ENCODE data around the gene ANK2.
"Not testable (repeated sequence)": the region's sequence is repeated elsewhere in the genome, so short reads cannot be mapped to it uniquely, and the experiment has no call there.

The ANK2 gene

DNA sequence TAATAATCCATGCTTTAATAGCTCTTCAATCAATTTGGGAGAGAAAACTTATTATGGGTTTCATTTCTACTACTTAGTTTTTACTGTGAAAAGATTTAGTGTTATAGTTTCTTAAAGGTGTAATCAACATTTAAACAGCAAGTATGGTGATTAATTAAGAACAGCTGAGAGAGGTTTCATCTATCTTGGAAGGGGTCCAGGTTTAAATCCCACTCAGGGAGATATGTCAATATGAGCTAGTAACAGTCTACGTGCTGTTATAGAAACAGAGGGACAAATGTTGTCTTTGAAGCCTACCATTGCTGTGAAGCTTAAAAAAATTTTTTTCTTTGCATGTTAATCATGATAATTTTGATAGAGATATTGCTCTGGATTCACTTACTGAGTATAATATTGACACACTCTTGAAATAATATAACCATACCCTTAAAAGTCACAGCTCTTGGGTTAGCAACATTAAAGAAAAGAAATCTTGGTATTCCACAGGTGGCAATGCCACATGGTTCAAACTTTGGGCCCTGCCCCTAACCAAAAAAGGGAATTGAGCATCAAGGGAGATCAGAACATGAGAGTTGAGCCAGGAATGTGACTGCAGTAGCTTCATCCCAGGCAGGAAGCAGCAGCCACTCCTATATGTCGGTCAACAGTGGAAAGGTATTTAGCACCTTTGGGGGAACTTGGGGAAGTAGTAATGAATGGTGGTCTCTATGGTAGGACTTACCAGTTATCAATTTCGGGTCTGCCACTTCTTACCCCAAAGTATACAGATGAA is 107.8 kb downstream of the ANK2 start:
- no peak for DNase-seq

DNA sequence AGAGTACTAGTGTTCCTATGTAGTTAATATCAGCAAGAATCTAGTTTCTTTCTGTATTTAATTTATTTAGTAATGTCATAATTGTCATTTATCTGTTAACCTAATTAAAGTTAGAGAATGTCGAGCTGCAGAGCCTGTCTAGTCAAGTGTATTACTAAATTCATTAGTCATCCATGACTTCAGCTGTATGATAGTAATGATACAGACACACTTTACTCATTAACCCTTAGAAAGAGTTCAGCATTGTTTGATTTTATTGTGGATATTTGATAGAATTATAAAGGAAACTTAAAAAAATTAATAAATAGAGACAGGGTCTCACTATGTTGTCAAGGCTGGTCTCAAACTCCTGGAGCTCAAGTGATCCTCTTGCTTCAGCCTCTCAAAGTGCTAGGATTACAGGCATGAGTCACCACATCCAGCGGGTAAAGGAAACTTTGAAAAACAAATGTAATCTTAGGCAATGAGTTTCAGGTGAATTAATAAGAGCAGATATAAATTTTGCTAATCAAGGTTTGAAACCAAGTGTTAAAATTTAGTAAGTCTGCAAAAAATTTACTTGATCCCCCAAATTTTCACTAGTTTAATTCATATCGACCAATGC is 110.6 kb downstream of the ANK2 start:
- no peak for DNase-seq

DNA sequence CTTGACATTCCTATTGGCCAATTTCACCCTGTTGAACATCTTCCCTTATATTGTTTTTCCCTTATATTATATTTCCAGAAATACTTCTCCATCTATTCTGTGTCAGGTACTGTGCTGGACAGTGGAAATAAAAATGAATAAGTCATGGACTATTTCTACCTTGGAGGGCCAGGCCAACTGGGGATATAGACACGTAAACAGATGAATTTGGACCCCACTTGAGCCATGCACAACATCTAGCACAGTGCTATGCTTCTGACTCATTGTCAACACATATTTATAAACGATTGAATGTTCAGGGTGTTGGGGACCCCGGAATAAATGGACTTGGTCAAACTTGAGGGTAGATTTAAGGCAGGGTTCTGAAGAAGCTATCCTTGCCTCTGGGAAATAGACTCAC is 111.1 kb downstream of the ANK2 start:
- DNase-seq: no peak

DNA sequence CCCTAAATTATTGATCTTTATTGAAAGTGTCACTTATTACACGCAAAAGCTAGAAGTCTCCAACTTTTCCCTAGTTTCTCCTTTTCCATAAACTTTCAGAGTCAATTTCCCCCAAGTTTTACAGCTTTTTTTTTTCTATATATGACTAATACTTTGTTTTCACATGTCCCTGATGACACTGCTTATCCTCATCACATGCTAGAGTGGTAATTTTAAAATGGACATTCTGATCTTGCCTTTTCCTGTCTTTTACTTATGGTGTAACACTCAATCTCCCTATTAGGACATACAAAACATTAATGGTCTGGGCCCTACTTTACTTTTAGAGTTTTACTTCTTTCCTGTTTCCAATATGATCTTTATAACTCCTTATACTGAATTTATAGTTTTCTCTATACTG is 112.6 kb downstream of the ANK2 start:
- DNase-seq: no peak

DNA sequence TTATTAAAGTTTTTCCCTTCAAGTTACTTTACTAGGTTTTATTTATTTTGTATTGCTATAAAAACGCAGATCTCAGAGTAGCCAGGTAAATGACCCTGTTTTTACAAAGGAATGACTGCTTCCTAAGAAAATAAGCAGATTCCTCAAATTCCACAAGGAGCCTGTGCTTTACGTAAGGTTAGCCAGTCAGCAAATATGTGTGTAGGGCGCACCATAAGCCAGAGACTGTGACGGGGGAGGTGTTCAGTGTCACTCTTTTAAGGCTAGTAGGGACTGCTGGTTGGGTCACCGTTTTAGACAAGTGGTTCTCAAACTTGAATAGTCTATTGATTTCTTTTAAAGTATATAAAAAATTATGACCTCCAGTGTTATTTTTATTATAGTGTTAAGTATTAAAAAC is 119.9 kb downstream of the ANK2 start:
- no peak for DNase-seq

DNA sequence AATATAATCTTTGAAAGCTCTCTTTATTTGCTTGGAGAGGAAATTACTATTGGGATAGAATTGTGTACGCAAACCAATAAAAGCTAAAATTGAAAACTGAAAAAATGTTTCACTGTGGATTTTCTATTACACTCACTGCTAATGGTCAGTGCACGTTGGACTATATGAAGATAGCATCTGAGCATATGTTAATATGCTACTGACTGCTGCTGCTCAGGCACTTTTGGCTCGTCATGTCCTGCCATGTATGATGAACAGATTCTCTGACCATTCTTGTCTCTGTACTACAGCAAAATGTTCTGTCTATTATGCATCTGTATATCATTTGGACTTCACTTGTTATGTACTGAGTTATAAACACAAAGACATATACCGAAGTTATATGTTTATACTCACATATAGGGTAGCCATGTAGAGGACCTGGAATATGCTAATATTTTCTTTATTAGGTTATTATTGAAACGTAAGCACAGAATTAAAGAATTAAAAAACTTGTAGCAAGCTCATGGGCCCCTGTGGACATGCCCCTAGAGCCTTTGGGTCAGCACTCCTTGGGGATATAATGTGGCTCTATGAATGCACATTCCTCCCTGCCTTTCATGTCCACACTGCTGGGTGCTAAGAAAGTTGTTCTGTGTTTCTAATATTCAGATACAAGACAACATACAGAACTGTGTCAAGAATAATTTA is 120.8 kb downstream of the ANK2 start:
- no peak for DNase-seq

DNA sequence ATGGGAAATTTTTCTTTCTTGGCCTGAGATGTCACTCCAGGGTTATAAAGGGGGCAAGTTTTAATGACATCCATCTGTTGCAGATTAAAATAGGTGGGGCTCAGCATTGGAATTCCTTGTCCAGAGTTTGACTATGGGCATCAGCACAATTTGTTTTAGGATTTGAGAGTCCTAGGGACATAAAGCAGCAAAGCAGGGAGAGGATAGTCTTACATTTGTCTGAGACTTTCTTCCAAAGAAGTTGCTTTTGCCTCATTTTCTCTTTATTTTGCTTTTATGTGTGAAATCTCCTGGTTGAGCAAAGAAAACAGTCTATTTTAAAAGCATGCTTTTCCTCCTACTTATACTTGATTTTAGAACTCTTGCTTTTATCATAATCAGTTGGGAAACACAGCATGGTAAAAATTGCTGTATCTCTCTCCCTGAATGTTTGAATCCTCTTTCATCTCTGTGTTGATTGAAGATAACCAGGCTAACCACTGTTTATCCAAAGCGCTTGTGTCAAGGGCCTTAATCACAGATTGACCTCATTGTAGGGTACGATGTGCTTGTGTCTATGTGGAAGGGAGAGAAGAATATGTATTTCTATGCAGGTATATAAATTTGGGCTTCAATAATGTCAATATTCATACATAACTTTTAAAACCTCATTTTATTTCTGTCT is 121.5 kb downstream of the ANK2 start:
- DNase-seq: no peak

DNA sequence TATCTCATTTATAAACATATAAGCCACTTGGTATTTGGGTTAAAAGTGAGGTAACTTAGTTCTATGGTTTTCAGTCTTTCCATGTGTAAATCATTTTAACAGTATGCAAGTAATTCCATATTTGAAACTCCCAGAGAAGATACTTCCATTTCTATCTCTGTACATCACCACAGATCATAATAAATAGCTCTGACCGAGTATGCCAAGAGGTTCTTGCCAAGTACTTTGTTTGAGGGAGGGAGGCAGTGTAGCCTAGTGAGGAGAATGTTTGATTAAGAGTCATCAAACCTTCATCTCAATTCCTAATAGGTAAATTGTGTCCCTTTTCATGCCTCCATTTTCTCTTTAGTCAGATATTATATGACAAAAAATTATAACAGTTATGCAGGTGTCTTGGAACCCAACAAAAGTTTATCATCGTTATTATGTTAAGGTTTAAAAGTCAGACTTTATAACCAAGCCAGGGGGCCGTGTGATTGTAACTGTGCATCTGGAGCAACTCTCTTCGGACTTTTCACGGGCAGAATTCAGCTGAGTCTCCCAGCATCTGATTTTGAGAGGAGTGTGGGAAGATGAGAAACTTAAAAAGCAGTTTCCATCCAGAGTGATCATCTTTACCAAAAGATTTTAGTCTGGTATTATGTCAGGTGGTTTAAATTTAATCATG is 123.8 kb downstream of the ANK2 start:
- DNase-seq: no peak

DNA sequence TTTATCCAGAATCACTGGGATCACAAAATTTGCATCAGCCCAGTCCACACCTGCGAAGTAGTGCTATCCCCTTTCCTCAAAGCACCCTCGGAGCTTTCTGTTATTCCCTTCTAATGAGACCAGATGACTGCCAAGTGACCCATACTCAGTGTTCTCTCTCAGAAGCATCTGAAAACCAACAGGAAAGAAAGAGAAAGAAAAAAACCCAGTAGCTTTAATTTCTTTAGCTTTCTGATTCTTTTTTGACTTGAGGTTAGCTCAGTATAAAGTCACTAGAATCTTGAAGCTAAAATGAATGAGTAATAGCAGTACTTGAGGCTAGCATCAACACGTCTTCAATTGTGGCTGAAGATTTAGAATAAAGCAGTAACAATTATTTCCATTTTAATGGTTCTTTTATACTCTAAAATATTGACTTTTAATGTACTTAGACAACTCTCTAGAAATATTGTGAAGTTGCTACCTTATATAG is 124.4 kb downstream of the ANK2 start:
- no peak for DNase-seq

DNA sequence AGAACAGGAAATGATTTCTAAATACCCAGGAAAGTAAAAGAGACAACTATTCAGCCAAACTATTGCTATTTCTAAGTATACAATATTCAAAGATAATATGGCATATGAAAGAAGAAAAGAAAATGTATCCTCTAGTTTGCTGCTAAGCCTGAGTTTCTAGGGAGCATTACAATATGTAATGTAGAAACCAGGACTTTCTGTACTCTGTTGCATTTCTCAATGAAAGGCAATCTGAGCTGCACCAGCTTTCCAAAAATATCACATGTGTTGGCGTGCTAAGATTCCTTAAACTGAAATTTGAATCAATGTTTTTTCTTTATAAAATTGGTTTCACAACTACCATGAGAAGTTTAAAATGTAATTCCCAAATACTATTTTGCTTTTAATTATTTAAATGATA is 129.6 kb downstream of the ANK2 start:
- no peak for DNase-seq

DNA sequence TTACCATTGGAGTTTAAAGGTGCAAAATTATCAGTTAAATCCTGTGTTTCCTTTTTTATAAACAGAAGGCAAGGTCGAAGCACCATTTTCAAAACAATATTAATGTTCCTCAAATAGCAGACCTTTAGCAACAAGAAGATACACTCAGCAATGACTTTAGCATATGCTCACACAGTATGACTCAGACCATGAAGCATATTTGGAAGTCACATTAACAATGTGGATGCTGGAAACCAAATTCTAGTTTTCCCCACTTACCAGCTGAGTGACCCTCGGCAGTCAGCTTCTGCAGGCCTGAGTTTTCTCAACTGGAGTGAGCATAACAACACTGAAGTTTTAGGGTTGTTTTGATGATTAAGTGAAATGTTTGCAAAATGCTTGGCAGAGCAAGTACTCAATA is 130.5 kb downstream of the ANK2 start:
- DNase-seq: no peak

DNA sequence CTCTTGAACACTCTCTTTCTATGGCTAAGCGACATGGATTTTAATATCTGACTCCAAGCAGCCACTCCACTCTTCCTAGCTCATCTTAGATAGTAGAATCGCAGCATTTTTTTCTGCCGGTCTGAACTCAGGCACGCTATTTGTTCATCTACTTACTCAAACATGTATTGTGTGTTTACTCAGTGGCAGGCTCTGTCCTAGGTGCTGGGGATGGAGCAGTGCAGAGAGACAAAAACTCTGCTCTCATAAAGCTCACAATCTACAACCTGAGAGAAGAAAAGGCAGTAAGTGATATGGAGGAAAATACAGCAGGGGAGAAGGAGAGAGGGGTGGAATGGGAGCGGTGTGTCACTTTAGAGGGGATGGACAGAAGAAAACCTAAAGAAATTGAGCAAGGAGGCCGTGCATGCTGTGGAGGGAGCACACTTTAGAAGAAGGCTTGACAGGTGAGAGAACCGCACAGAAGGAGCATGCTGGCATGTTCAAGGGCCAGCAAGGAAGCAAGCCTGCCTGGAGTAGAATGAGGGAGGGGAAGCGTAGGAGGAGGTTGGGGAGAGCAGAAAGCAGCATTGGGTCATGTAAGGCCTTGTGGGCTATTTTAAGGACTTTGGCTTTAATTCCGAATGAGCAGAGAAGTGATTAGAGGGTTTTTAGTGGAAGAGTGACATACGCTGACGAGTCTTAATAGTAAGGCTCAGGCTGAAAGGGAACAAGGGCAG is 132.0 kb downstream of the ANK2 start:
- no peak for DNase-seq

DNA sequence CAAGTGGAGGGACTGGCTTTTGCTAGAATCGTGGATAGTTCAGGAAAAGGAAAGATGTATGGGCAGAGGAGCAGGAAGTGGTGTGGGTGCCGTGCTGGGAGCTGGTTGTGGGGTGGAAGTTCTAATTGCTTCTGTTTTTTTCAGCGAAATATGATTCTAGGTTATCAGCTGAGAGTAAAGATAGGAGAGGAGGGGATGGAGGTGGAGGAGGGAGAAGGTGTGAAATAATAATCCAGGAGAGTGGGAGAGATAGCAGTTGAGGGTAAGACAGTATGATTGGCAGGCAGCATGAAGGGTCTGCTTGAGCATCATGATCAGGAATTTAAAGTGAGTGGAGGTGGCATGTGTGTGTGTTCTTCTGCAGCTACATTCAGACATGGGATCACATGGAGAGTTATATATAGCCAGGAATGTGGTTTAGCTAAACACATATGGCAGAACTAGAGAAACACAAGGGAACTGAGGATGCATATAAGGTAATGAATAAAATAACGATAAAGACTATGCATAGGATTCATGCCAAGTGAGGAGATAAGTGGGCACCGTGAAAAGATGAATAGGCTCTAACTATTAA is 133.7 kb downstream of the ANK2 start:
- DNase-seq: no peak

DNA sequence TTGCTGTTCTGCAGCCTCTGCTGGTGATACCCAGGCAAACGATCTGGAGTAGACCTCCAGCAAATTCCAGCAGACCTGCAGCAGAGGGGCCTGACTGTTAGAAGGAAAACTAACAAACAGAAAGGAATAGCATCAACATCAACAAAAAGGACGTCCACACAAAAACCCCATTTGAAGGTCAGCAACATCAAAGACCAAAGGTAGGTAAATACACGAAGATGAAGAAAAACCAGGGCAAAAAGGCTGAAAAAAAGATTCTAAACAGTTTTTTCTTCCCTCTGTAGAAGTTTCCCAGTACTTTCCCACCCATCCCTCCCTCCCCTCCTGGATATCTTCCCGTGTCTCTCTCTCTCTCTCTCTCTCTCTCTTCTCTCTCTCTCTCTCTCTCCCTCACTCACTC is 136.8 kb downstream of the ANK2 start:
- DNase-seq: not testable (repeated sequence)

DNA sequence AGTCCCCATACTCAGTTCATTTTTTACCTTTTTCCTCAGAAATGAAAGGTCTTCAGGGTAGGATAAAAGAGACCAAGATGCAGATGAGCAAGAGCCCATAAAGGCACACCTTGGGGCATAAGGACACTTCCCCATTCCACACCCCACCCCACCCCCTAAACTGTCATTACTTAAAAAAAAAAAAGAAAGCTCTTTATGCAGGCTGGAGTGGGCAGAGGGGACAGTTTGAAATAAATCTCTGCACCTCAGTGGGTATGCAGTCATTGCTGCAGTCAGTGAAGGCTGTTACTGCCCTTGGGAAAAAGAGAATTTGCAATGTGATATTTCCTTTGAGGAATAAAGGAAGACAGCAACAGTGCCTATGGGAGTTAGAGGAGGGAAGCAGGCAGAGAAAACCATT is 137.5 kb downstream of the ANK2 start:
- no peak for DNase-seq

DNA sequence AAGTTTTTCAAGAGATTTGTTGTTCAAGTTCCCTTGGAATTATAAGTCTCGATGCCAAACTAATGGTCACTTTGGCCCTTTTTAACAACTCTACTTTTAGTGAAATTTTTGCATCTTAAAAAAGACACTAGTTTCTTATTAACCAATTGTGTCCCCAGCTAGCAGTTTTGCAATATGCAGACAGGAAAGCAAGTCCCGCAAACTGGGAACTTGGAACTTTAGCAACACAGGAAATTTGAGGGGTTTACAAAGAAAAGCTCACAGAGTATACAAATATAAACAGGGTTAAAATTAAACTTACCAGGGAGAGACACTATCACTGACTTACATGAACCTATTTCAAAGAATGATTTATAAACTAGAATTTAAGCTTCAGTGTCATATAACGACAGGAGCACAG is 137.9 kb downstream of the ANK2 start:
- DNase-seq: no peak

DNA sequence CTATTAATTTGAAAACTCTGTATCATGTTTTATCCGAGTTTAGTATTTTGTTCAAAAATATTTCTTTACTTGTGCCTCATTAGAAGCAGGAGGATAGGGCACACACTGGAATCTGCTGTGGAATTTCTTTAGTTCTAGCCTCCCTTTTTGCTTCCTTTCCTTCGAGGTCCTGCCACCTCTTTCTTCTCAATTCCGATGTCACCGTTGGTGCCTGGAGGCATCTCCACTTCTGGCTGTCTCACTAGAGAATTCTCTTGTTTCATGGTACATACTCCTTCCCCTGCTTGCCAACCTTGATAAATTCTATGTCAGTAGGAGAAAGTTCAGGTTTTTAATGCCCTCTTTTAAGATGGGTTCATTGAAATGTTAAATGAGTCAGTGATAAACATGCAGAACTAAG is 140.1 kb downstream of the ANK2 start:
- no peak for DNase-seq

DNA sequence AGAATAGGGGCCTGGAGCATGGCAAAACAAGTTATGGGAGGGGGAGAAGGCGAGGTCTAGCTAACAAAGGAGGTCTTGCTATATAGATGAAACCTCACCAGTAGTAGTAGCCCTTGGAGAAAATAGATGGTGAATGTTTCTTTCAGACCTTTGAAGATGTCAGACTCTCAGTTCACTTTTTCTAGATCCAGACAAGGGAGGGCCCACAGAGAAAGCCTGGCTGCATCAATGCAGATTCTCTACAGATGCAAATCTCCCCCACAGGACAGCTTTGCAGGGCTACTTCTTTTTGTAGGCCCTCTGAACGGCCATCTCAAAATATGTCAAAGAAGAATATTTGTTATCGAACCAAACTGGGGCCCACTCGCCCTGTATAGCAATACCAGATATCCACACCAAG is 159.7 kb downstream of the ANK2 start:
- no peak for DNase-seq

DNA sequence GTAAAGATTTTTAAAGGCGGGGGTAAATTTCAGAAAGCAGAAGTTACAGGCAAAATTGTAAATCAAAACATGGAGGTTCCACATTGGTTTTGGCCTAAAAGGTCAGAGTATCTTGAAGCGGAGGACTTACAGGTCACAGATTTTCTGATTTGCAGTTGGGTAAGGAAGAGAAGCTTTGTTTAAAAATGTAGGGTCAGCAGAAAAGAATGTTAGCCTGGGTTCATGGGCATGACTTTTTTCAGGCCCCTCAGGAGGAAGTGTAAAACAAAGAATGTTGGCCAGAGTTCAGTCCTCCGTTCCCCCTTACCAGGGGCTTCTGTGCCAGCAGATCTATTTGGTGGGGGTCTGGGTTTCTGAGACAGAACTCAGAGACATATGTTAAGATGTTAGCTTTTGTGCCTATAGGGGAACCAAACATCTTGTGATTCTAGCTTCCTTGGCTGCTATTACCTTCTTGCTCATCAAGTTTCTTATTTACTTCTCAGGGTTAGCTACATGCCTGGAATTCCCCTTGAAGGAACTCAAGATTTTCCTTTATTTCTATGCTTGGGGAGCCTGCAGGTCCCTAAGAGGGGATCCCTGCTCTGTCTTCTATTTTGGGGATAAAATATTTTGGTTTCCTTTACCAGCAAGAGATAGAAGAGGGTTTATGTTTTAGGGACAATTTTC is 160.3 kb downstream of the ANK2 start:
- DNase-seq: no peak

DNA sequence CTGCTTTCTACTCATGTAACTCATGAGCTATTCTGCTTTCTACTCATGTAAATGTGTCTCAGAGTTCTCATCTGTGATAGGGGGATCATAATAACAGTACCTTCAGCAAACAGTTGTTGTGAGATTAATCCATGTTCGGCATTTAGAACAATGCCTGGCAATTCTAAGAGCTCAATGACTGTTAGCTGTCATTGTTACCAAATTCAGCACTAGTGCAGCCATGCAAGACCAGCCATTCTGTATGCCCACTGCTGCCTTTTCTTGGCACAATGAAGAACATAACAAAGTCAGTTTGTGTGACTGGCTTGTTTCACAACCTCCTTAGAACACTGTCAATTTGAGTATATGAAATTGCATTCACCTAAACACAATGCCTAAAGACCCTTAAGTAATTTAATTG is 163.2 kb downstream of the ANK2 start:
- no peak for DNase-seq

DNA sequence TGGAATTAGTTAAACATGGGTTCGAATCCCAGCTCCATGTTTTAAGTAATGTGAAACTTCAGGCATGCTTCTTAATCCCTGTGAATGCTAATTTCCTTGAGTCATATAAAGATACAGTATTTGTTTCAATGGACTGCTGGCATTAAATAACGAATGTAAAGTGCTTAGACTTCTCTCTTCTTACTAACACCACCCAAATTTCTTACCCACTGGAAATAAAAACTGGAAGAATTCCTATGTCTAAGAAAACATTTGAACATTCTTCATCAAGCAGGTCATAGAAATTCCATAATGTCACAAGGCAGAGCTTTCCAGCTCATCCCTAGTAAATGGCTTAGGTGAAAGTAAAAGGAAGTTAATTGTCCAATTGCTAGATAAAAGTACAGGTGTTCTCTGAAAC is 172.5 kb downstream of the ANK2 start:
- no peak for DNase-seq

DNA sequence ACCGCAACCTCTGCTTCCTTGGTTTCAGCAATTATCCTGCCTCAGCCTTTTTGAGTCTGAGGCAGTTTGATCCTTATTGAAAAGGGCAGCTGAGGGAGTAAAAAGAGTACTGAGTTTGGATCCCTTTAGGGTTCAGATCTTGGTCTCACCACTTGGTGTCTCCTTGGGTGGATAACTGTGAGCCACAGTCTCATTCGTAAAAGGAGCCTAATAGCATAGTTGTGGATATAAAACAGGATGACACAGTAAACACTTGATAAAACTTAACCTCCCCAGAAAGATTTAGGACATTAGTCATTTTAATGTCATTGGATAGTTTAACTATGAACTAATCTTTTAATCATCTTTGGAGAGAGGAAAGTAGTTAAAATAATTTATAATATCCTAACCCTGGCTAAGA is 173.0 kb downstream of the ANK2 start:
- DNase-seq: no peak

Data from inflammatory macrophage treated with lipopolysaccharide for 4 hours (primary cell).